ENCODE data around the gene DHFR.
A peak's percentile ranks its signal among the peaks of the same experiment; 100 is the strongest.

The DHFR gene

DNA sequence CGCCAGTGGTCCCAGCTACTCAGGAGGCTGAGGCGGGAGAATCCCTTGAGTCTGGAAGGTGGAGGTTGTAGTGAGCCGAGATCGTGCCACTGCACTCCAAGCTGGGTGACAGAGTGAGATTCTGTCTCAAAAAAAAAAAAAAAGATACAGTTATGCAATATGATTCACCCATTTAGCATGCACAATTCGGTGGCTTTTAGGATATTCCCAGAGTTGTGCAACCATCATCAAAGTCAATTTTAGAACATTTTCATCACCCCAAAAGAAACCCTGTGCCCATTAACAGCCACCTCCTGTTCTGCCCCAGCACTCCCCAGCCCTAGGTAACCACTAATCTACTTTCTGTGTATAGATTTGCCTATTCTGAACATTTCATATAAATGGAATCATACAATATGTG lies 4.3 kb upstream of the DHFR start:
- CTCF ChIA-PET = interaction anchor here (0.8 to 5.3 kb wide), 2 partner anchors 9 to 14 kb away, joined by 4 to 36 read pairs; no protein-coding TSS in a partner anchor
- POLR2A ChIA-PET = no interaction called here
- TF ChIP-seq, protein P1, sequence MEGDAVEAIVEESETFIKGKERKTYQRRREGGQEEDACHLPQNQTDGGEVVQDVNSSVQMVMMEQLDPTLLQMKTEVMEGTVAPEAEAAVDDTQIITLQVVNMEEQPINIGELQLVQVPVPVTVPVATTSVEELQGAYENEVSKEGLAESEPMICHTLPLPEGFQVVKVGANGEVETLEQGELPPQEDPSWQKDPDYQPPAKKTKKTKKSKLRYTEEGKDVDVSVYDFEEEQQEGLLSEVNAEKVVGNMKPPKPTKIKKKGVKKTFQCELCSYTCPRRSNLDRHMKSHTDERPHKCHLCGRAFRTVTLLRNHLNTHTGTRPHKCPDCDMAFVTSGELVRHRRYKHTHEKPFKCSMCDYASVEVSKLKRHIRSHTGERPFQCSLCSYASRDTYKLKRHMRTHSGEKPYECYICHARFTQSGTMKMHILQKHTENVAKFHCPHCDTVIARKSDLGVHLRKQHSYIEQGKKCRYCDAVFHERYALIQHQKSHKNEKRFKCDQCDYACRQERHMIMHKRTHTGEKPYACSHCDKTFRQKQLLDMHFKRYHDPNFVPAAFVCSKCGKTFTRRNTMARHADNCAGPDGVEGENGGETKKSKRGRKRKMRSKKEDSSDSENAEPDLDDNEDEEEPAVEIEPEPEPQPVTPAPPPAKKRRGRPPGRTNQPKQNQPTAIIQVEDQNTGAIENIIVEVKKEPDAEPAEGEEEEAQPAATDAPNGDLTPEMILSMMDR (IDR thresholded peaks at IDR 0.05; ENCODE audit: control extremely low read depth, extremely low read depth, low read depth, missing control alignments) = no peak
- DNase-seq (ENCODE audit: extremely low spot score) = no peak

DNA sequence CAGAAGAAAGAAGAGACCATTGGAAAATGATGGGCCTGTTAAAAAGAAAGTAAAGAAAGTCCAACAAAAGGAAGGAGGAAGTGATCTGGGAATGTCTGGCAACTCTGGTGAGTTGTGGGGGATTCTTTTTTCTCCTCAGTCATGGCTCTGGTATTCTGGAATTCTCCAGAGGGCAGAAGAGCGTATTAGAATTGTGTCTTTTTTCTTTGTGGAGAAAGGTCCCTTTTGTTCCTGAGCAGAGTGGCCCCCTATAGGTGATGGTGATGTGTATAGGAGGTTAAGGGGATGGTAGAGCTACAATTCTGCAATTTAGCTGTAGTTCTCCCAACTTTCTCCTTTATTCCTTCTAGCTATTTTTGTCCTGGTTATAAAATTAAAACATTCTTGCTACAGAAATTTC lies 1.6 kb upstream of the DHFR start:
- ChIA-PET CTCF (interaction anchor here (1.2 to 5.3 kb wide), 3 partner anchors 11 to 565 kb away, joined by 3 to 36 read pairs (median 5); no protein-coding TSS in a partner anchor), POLR2A (no interaction called here)
- TF ChIP-seq, protein P1 (IDR thresholded peaks at IDR 0.05; ENCODE audit: control extremely low read depth, extremely low read depth, low read depth, missing control alignments) = peak; percentile 19
- no peak for DNase-seq (ENCODE audit: extremely low spot score)

DNA sequence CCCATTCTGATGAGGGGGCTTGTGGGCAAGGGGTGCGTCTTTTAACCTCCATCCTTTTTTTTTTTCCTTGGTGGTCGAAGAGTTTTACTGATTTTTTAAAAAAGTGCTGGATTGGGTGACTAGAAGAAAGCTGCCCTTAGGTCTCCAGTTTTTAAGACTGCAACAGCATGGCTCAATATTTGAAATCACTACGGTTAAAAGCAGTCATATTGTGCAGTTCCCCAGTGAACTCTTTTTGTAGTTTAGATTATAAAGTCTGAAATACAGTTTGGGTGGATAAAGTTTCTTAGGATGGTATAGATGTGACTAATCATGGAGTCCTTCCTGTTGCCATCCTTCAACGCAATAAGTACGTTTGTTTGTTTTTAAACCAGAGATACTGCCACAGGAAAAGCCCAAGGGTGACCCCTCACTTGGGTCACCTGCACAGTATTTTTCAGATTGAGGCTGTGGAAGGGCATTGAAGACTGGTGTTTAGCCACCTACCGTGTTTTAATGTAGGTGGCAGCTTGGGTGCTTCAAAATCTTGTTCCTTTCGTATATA lies 520 bp upstream of the DHFR start:
- DNase-seq (ENCODE audit: extremely low spot score) = no peak
- CTCF ChIA-PET = interaction anchor here (1.1 to 5.3 kb wide), 4 partner anchors 9 to 17 kb away, joined by 3 to 36 read pairs (median 6); no protein-coding TSS in a partner anchor
- TF ChIP-seq, protein P1 (IDR thresholded peaks at IDR 0.05; ENCODE audit: control extremely low read depth, extremely low read depth, low read depth, missing control alignments) = no peak
- POLR2A ChIA-PET = no interaction called here

DNA sequence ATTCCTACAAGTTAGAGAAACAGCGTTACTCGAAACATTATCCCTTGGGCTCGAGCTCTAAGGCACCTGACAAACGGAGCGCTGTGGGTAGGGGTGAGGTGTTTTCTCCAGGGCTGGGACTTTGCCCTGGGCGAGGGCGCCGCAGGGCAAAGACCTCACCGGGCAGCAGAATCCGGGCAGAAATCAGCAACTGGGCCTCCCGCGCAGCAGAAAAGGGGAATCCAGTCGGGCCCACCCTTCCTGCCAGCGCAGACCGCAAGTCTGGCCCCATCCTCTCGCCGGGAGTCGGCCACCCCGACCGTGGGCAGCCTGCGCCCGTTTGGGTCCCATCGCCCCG lies 761 bp downstream of the DHFR start:
- peak; percentile 23 for DNase-seq (ENCODE audit: extremely low spot score)
- POLR2A ChIA-PET = no interaction called here
- CTCF ChIA-PET = interaction anchor here (1.6 to 5.3 kb wide), 2 partner anchors 14 to 18 kb away, joined by 4 to 36 read pairs; no protein-coding TSS in a partner anchor
- TF ChIP-seq, protein P1 (IDR thresholded peaks at IDR 0.05; ENCODE audit: control extremely low read depth, extremely low read depth, low read depth, missing control alignments) = no peak

DNA sequence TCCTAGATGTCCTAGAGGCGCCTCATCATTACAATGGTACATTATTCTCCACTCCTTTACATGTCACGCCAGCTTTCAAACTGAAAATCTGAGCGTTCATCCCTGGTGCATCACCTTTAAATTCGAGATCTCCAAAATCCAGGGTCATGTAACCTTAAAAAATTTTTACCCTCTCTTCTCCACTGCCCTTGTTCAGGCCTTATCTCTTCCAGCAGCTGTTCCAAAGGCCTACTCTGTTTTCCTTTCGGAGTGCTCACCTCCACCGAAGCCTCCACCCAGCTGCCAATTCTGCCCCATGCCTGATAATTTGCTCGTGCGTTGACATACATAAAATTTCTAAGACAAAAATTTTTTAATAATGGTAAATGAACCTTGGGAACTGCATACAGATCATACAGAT lies 1.3 kb downstream of the DHFR start:
- TF ChIP-seq, protein P1 (IDR thresholded peaks at IDR 0.05; ENCODE audit: control extremely low read depth, extremely low read depth, low read depth, missing control alignments) = no peak
- no peak for DNase-seq (ENCODE audit: extremely low spot score)
- CTCF ChIA-PET = interaction anchor here (1.6 kb wide), 1 partner anchor 18 kb away, joined by 4 read pairs; no protein-coding TSS in a partner anchor
- POLR2A ChIA-PET = no interaction called here

DNA sequence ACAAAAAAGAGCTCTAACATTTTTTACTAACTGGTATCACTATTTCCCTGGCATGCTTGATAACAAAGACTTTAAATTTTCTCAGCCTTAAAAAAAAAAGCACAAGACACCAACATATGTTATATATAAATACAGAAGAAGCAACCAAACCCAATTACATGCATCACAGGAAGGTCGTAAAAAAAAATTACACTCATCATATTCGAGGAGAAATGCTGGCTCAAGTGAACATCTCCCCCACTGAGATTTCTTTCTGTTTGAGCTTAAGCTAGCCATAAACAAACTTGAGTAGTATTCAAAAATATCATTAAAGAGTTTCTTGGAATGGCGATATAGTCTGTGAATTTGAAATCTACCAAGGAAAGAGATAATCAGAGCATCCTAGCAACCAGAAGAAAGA lies 7.9 kb downstream of the DHFR start:
- ChIA-PET POLR2A (no interaction called here), CTCF (no interaction called here)
- TF ChIP-seq, protein P1 (IDR thresholded peaks at IDR 0.05; ENCODE audit: control extremely low read depth, extremely low read depth, low read depth, missing control alignments) = no peak
- DNase-seq (ENCODE audit: extremely low spot score) = no peak

All from GM10248 (cell line).